KMS-11 (cell line): Measurements from ENCODE around the gene MLANA.

ENCODE experiments used
- H2AFZ ChIP-seq: fragments of 200-600 bp; sonication (generic); 2 replicates; pipeline ENCODE4 v1.6.1; 2016; ENCODE audit warnings: antibody characterized with exemption, mixed run types, low read depth
- H3K27ac ChIP-seq: fragments of 200-600 bp; sonication (generic); 2 replicates; pipeline ENCODE4 v1.6.1; 2016; ENCODE audit warnings: mild to moderate bottlenecking, mixed run types
- H3K27me3 ChIP-seq: fragments of 200-600 bp; sonication (generic); 2 replicates; pipeline ENCODE4 v1.6.1; 2017; ENCODE audit warnings: mild to moderate bottlenecking, low read depth, mixed run types, moderate library complexity; ENCODE audit not compliant: insufficient read depth
- H3K36me3 ChIP-seq: fragments of 200-600 bp; sonication (generic); 2 replicates; pipeline ENCODE4 v1.6.1; 2017; ENCODE audit warnings: mild to moderate bottlenecking, mixed run types; ENCODE audit not compliant: insufficient read depth
- H3K4me1 ChIP-seq: fragments of 200-600 bp; sonication (generic); 2 replicates; pipeline ENCODE4 v1.6.1; 2016; ENCODE audit warnings: mild to moderate bottlenecking, low read depth, mixed run types; ENCODE audit not compliant: poor library complexity, severe bottlenecking
- H3K4me2 ChIP-seq: fragments of 200-600 bp; sonication (generic); 2 replicates; pipeline ENCODE4 v1.7.0; 2016; ENCODE audit warnings: mild to moderate bottlenecking, mixed run types
- H3K4me3 ChIP-seq: fragments of 200-600 bp; sonication (generic); IDR thresholded peaks from 2 replicates; pipeline ENCODE4 v1.6.1; 2017; ENCODE audit warnings: low read depth, low read length, mixed read lengths; ENCODE audit not compliant: insufficient read depth
- H3K79me2 ChIP-seq: fragments of 200-600 bp; sonication (generic); 2 replicates; pipeline ENCODE4 v1.6.1; 2016; ENCODE audit warnings: low read depth, mixed run types; ENCODE audit not compliant: insufficient read depth
- H3K9ac ChIP-seq: fragments of 200-600 bp; sonication (generic); 2 replicates; pipeline ENCODE4 v1.6.1; 2016; ENCODE audit warnings: mild to moderate bottlenecking, mixed run types
- H4K20me1 ChIP-seq: fragments of 200-600 bp; sonication (generic); 2 replicates; pipeline ENCODE4 v1.6.1; 2016; ENCODE audit warnings: mild to moderate bottlenecking, mixed run types; ENCODE audit not compliant: insufficient read depth
- TF ChIP-seq, protein P1 (sequence below): fragments of 200-600 bp; sonication (generic); conservative IDR thresholded peaks from 2 replicates; pipeline ENCODE4 v1.6.1; 2017; ENCODE audit warnings: low read depth, mild to moderate bottlenecking, antibody characterized with exemption, low read length, moderate library complexity, mixed read lengths

The MLANA gene

DNA sequence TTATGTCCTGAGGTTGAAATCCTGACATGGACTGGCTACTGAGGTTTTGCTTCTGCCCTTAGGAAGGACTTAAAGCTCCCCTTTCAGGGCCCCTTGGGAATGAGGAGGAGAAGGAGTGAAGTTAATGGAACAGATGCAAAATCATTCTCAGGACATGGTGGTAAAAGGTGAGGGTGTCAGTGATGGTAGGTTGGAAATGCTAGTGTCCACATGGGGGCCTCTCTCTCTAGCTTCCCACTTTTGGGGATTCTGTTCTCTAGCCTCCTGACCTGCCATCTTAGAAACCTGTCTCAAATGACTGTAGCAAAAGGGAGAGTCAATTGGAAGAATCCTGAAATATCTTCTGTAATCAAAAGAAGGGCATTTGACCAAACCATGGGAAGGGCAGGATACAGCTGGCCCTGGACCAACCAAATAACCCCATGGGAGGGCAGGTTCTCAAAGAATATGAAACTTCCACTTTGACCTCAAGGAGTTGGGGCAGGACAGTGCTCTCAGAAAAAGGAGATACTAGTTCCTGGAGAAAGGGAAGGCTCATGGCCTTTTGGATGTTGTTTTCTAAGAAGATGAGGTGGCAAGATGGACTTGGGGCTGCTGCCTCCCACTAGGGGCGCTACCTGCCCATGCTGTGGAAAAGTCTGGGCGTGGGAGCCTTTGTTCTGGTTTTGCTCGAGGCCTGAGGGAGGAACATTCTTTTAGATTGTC, 21.2 kb upstream of the MLANA start:
- H3K79me2 ChIP-seq: no peaks in the 10 kb centered on the region
- no peak overlapping the region for H3K27ac ChIP-seq
- H3K27me3 ChIP-seq: no peaks in the 10 kb centered on the region
- no peaks in the 10 kb centered on the region for H4K20me1 ChIP-seq
- peak overlapping the region; percentile 5; the same call in 1 of the 2 replicates for H2AFZ ChIP-seq
- H3K4me3 ChIP-seq: no peak overlapping the region
- TF ChIP-seq, protein P1, sequence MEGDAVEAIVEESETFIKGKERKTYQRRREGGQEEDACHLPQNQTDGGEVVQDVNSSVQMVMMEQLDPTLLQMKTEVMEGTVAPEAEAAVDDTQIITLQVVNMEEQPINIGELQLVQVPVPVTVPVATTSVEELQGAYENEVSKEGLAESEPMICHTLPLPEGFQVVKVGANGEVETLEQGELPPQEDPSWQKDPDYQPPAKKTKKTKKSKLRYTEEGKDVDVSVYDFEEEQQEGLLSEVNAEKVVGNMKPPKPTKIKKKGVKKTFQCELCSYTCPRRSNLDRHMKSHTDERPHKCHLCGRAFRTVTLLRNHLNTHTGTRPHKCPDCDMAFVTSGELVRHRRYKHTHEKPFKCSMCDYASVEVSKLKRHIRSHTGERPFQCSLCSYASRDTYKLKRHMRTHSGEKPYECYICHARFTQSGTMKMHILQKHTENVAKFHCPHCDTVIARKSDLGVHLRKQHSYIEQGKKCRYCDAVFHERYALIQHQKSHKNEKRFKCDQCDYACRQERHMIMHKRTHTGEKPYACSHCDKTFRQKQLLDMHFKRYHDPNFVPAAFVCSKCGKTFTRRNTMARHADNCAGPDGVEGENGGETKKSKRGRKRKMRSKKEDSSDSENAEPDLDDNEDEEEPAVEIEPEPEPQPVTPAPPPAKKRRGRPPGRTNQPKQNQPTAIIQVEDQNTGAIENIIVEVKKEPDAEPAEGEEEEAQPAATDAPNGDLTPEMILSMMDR: peak; percentile 70
- H3K4me2 ChIP-seq: no peak overlapping the region
- H3K4me1 ChIP-seq: no peaks in the 10 kb centered on the region
- H3K36me3 ChIP-seq: no peaks in the 10 kb centered on the region
- H3K9ac ChIP-seq: no peak overlapping the region

DNA sequence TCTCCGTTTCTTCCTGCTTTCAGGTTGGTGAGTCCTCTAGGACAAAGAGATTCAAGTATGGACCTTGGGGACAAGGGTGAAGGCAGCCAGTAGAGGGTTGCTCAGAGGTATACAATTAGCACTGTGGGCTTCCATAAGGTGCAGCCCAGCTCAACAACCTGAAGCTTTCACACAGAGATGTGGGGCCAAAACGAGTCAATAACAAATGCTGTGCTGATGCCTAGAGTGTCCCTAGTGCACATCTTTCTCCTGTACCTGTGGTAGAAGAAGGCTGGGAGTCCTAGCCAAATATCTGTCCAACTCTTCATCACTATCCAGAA, 20.7 kb upstream of the MLANA start:
- Histone ChIP-seq H3K4me2 (no peak overlapping the region), H3K27ac (no peak overlapping the region), H3K9ac (no peak overlapping the region), H4K20me1 (no peaks in the 10 kb centered on the region), H3K27me3 (no peaks in the 10 kb centered on the region), H3K4me3 (no peak overlapping the region), H3K4me1 (no peaks in the 10 kb centered on the region), H3K79me2 (no peaks in the 10 kb centered on the region), H3K36me3 (no peaks in the 10 kb centered on the region), H2AFZ (peak overlapping the region; percentile 5; the same call in 1 of the 2 replicates)
- TF ChIP-seq, protein P1: no peak

GRCh38 chr9:5870691-5871090, 20.0 kb upstream of the MLANA start:
- H4K20me1 ChIP-seq: no peaks in the 10 kb centered on the region
- no peak overlapping the region for H3K4me3 ChIP-seq
- no peaks in the 10 kb centered on the region for H3K4me1 ChIP-seq
- H3K79me2 ChIP-seq: no peaks in the 10 kb centered on the region
- H3K27ac ChIP-seq: no peak overlapping the region
- H3K36me3 ChIP-seq: no peaks in the 10 kb centered on the region
- TF ChIP-seq, protein P1: no peak
- H3K9ac ChIP-seq: no peak overlapping the region
- no peak overlapping the region for H2AFZ ChIP-seq
- H3K27me3 ChIP-seq: no peaks in the 10 kb centered on the region
- H3K4me2 ChIP-seq: no peak overlapping the region

DNA sequence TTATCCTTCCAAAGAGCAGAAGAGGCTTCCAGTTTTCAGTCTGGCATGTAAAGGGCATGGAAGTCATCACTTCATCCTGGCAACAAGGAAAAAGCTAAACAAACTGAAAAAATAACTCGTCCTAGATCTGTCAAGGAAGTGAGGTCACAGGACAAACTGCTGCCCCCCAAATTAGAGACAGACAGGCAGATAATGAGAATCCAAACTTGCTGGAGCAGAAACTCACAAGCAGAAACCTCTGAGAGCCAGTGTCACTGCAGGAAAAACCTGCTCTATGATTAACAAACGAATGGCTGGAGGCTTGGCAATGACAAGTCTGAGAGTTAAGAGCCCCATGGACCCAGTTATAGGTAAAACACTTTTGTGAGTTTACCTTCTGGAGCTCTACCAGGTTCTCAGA, 18.9 kb upstream of the MLANA start:
- Histone ChIP-seq H3K4me3 (no peak overlapping the region), H3K27me3 (no peaks in the 10 kb centered on the region), H4K20me1 (no peaks in the 10 kb centered on the region), H3K79me2 (no peaks in the 10 kb centered on the region), H2AFZ (no peak overlapping the region), H3K4me1 (no peaks in the 10 kb centered on the region), H3K4me2 (no peak overlapping the region), H3K27ac (no peak overlapping the region), H3K9ac (no peak overlapping the region), H3K36me3 (no peaks in the 10 kb centered on the region)
- TF ChIP-seq, protein P1: no peak
